Activated naive CD8-positive, alpha-beta T cell treated with anti-CD3 and anti-CD28 coated beads, Interleukin-2, amount 50 U/mL, for 24 hours (primary cell): Measurements from ENCODE around the gene TSPAN9.

ENCODE experiments used
- ATAC-seq: fragments of 150-1000 bp; cut with Tn5 transposase; one replicate; pipeline ENCODE4 v1.10.0; 2021
- DNase-seq: peaks from one replicate; pipeline ENCODE4 v3.0.0; 2021
- H3K27ac Mint-ChIP-seq: one replicate; pipeline ENCODE4 v1.8.0; 2021; ENCODE audit warnings: mild to moderate bottlenecking, mixed read lengths
- H3K27me3 Mint-ChIP-seq: one replicate; pipeline ENCODE4 v1.8.0; 2021; ENCODE audit warnings: mixed read lengths
- H3K36me3 Mint-ChIP-seq: one replicate; pipeline ENCODE4 v1.8.0; 2021; ENCODE audit warnings: low read depth, mixed read lengths
- H3K4me1 Mint-ChIP-seq: one replicate; pipeline ENCODE4 v1.8.0; 2021; ENCODE audit warnings: mixed read lengths
- H3K4me3 Mint-ChIP-seq: one replicate; pipeline ENCODE4 v1.8.0; 2021; ENCODE audit warnings: mild to moderate bottlenecking, moderate library complexity, mixed read lengths
- H3K9me3 Mint-ChIP-seq: one replicate; pipeline ENCODE4 v1.8.0; 2021; ENCODE audit warnings: mixed read lengths

The TSPAN9 gene

GRCh38 chr12:3320881-3321509 lies 243.8 kb downstream of the TSPAN9 start:
- no peaks in the 10 kb centered on the region for H3K9me3 Mint-ChIP-seq
- H3K4me1 Mint-ChIP-seq, result no peaks in the 10 kb centered on the region
- no peak for ATAC-seq

GRCh38 chr12:3321881-3322280 lies 244.7 kb downstream of the TSPAN9 start:
- Mint-ChIP-seq H3K4me1 (no peaks in the 10 kb centered on the region), H3K27me3 (peaks cover 4% of the 10 kb centered on the region), H3K9me3 (no peaks in the 10 kb centered on the region), H3K27ac (no peak overlapping the region), H3K36me3 (no peaks in the 10 kb centered on the region), H3K4me3 (no peak overlapping the region)
- no peak for DNase-seq
- no peak for ATAC-seq

More at GRCh38 chr12:3320881-3321509, 243.8 kb downstream of the TSPAN9 start:
- Mint-ChIP-seq H3K27me3 (peaks cover 2% of the 10 kb centered on the region), H3K4me3 (no peak overlapping the region), H3K27ac (no peak overlapping the region), H3K36me3 (no peaks in the 10 kb centered on the region)
- DNase-seq, result no peak

GRCh38 chr12:3323002-3323685 lies 246.0 kb downstream of the TSPAN9 start:
- Mint-ChIP-seq H3K36me3 (no peaks in the 10 kb centered on the region), H3K27me3 (peaks cover 4% of the 10 kb centered on the region), H3K27ac (no peak overlapping the region), H3K9me3 (no peaks in the 10 kb centered on the region), H3K4me1 (no peaks in the 10 kb centered on the region), H3K4me3 (no peak overlapping the region)
- ATAC-seq (no peak), DNase-seq (no peak)

GRCh38 chr12:3325736-3326135 lies 248.6 kb downstream of the TSPAN9 start:
- no peak for DNase-seq
- no peaks in the 10 kb centered on the region for H3K4me1 Mint-ChIP-seq
- H3K4me3 Mint-ChIP-seq, result no peak overlapping the region
- no peaks in the 10 kb centered on the region for H3K36me3 Mint-ChIP-seq
- ATAC-seq, result no peak
- no peaks in the 10 kb centered on the region for H3K9me3 Mint-ChIP-seq
- no peak overlapping the region for H3K27ac Mint-ChIP-seq
- peaks cover 4% of the 10 kb centered on the region for H3K27me3 Mint-ChIP-seq

- ATAC-seq, result no peak
- H3K27me3 Mint-ChIP-seq, result peaks cover 4% of the 10 kb centered on the region
- H3K27ac Mint-ChIP-seq, result no peak overlapping the region
- no peaks in the 10 kb centered on the region for H3K36me3 Mint-ChIP-seq
- no peak for DNase-seq
- H3K4me1 Mint-ChIP-seq, result no peaks in the 10 kb centered on the region
- H3K9me3 Mint-ChIP-seq, result no peaks in the 10 kb centered on the region
- H3K4me3 Mint-ChIP-seq, result no peak overlapping the region
These were observed 249.1 kb downstream of the TSPAN9 start for GRCh38 chr12:3326156-3326849.

- peaks cover 3% of the 10 kb centered on the region for H3K27me3 Mint-ChIP-seq
- no peaks in the 10 kb centered on the region for H3K9me3 Mint-ChIP-seq
- H3K36me3 Mint-ChIP-seq, result no peaks in the 10 kb centered on the region
- no peaks in the 10 kb centered on the region for H3K4me1 Mint-ChIP-seq
- no peak overlapping the region for H3K27ac Mint-ChIP-seq
- DNase-seq (no peak), ATAC-seq (no peak)
- H3K4me3 Mint-ChIP-seq, result no peak overlapping the region
These were observed 249.9 kb downstream of the TSPAN9 start for GRCh38 chr12:3326850-3327780.

- peak; percentile 15 for ATAC-seq
- H3K27ac Mint-ChIP-seq, result no peak overlapping the region
These were observed 250.9 kb downstream of the TSPAN9 start for GRCh38 chr12:3328081-3328480.

GRCh38 chr12:3328571-3328970 lies 251.4 kb downstream of the TSPAN9 start:
- Mint-ChIP-seq H3K9me3 (no peaks in the 10 kb centered on the region), H3K27ac (no peak overlapping the region), H3K36me3 (no peaks in the 10 kb centered on the region), H3K4me3 (no peak overlapping the region), H3K27me3 (peaks cover 2% of the 10 kb centered on the region), H3K4me1 (no peaks in the 10 kb centered on the region)
- DNase-seq, result no peak
- no peak for ATAC-seq

More at GRCh38 chr12:3328081-3328480, 250.9 kb downstream of the TSPAN9 start:
- no peaks in the 10 kb centered on the region for H3K36me3 Mint-ChIP-seq
- no peak overlapping the region for H3K4me3 Mint-ChIP-seq
- no peaks in the 10 kb centered on the region for H3K4me1 Mint-ChIP-seq
- no peak for DNase-seq
- H3K9me3 Mint-ChIP-seq, result no peaks in the 10 kb centered on the region
- H3K27me3 Mint-ChIP-seq, result peaks cover 2% of the 10 kb centered on the region

GRCh38 chr12:3329361-3329760 lies 252.2 kb downstream of the TSPAN9 start:
- DNase-seq (no peak), ATAC-seq (no peak)
- Mint-ChIP-seq H3K27ac (no peak overlapping the region), H3K36me3 (no peaks in the 10 kb centered on the region), H3K4me3 (no peak overlapping the region), H3K4me1 (no peaks in the 10 kb centered on the region), H3K27me3 (peaks cover 2% of the 10 kb centered on the region), H3K9me3 (no peaks in the 10 kb centered on the region)

GRCh38 chr12:3330976-3331510 lies 253.9 kb downstream of the TSPAN9 start:
- ATAC-seq, result no peak
- Mint-ChIP-seq H3K9me3 (no peaks in the 10 kb centered on the region), H3K27me3 (peaks cover 5% of the 10 kb centered on the region), H3K4me3 (no peak overlapping the region), H3K4me1 (no peaks in the 10 kb centered on the region), H3K27ac (no peak overlapping the region), H3K36me3 (no peaks in the 10 kb centered on the region)
- no peak for DNase-seq

- Mint-ChIP-seq H3K9me3 (no peaks in the 10 kb centered on the region), H3K27me3 (peaks cover 4% of the 10 kb centered on the region), H3K36me3 (no peaks in the 10 kb centered on the region), H3K4me1 (no peaks in the 10 kb centered on the region), H3K27ac (no peak overlapping the region), H3K4me3 (no peak overlapping the region)
- ATAC-seq (no peak), DNase-seq (no peak)
These were observed 255.0 kb downstream of the TSPAN9 start for GRCh38 chr12:3332188-3332587.

GRCh38 chr12:3333583-3333982 lies 256.4 kb downstream of the TSPAN9 start:
- no peaks in the 10 kb centered on the region for H3K36me3 Mint-ChIP-seq
- peaks cover 4% of the 10 kb centered on the region for H3K27me3 Mint-ChIP-seq

GRCh38 chr12:3333991-3334391 lies 256.8 kb downstream of the TSPAN9 start:
- no peaks in the 10 kb centered on the region for H3K9me3 Mint-ChIP-seq
- H3K27me3 Mint-ChIP-seq, result peaks cover 4% of the 10 kb centered on the region
- ATAC-seq (no peak), DNase-seq (no peak)
- no peak overlapping the region for H3K4me3 Mint-ChIP-seq
- H3K36me3 Mint-ChIP-seq, result no peaks in the 10 kb centered on the region
- H3K4me1 Mint-ChIP-seq, result no peaks in the 10 kb centered on the region
- no peak overlapping the region for H3K27ac Mint-ChIP-seq

More at GRCh38 chr12:3333583-3333982, 256.4 kb downstream of the TSPAN9 start:
- DNase-seq (no peak), ATAC-seq (no peak)
- Mint-ChIP-seq H3K9me3 (no peaks in the 10 kb centered on the region), H3K27ac (no peak overlapping the region), H3K4me3 (no peak overlapping the region), H3K4me1 (no peaks in the 10 kb centered on the region)

GRCh38 chr12:3335078-3335487 lies 257.9 kb downstream of the TSPAN9 start:
- Mint-ChIP-seq H3K4me3 (no peak overlapping the region), H3K36me3 (no peaks in the 10 kb centered on the region), H3K27ac (no peak overlapping the region), H3K4me1 (no peaks in the 10 kb centered on the region), H3K27me3 (peaks cover 4% of the 10 kb centered on the region), H3K9me3 (no peaks in the 10 kb centered on the region)
- no peak for DNase-seq
- no peak for ATAC-seq
